22Rv1 (cell line): ENCODE results near the gene COPS7A.

Experiments used
- H3K27ac ChIP-seq: fragments of 450-650 bp; 2 replicates; pipeline ENCODE4 v1.5.1; 2017
- CTCF ChIP-seq: fragments of 450-650 bp; IDR thresholded peaks from 2 replicates; pipeline ENCODE4 v1.5.1; 2017; ENCODE audit warnings: mild to moderate bottlenecking
- ZFX ChIP-seq: fragments of 450-650 bp; IDR thresholded peaks from 2 replicates; pipeline ENCODE4 v1.6.1; 2017; ENCODE audit warnings: antibody characterized with exemption, borderline replicate concordance

Gene COPS7A

GRCh38 chr12:6697584-6698351, 26.1 kb upstream of the COPS7A start:
- H3K27ac ChIP-seq = no peak overlapping the region
- TF ChIP-seq ZFX = no peak
- TF ChIP-seq CTCF = peak; percentile 81

- H3K27ac ChIP-seq = no peak overlapping the region
- TF ChIP-seq ZFX (no peak), CTCF (no peak)
Measured at GRCh38 chr12:6698352-6699046, 25.3 kb upstream of the COPS7A start.

GRCh38 chr12:6699259-6699988, 24.4 kb upstream of the COPS7A start:
- TF ChIP-seq ZFX (no peak), CTCF (no peak)
- H3K27ac ChIP-seq = no peak overlapping the region

GRCh38 chr12:6699989-6700645, 23.7 kb upstream of the COPS7A start:
- H3K27ac ChIP-seq = no peak overlapping the region

GRCh38 chr12:6700646-6701051, 23.2 kb upstream of the COPS7A start, which contains the start of gene PIANP:
PIANP (minus strand) TSS chr12:6700815; CDS start chr12:6698061, 2,754 bp downstream.
- H3K27ac ChIP-seq = no peak within 1 kb of the TSS
- TF ChIP-seq CTCF (no peak), ZFX (no peak)

More at GRCh38 chr12:6699989-6700645, 23.7 kb upstream of the COPS7A start:
- TF ChIP-seq CTCF (no peak), ZFX (no peak)

GRCh38 chr12:6701078-6701768, 22.6 kb upstream of the COPS7A start:
- no peak overlapping the region for H3K27ac ChIP-seq
- TF ChIP-seq CTCF (no peak), ZFX (no peak)
